Spleen (tissue), 7 donors: ENCODE results near the gene EDNRA.

ENCODE experiments used
- CTCF ChIP-seq, 11 experiments: fragments of 200-600 bp in 7 of 11; fragments of 450-650 bp in 4 of 11; sonication (generic) in 4 of 11; IDR thresholded peaks in 8 of 11; conservative IDR thresholded peaks in 3 of 11; 1 replicate in 7 of 11; 2 replicates in 4 of 11; pipeline versions ENCODE4 v1.4.0 to v1.8.0; 2016 to 2021; ENCODE audit warnings: antibody characterized with exemption in 11 of 11, inconsistent platforms in 4 of 11, mild to moderate bottlenecking in 1 of 11
- POLR2AphosphoS5 ChIP-seq, 3 donors: sonication (generic); formaldehyde crosslinking; IDR thresholded peaks; one replicate each; pipeline ENCODE4 v1.5.1; 2017; ENCODE audit warnings: antibody characterized with exemption in 3 of 3
- donor health status: DM: no; HTN: no; CAD: no; lungs with moderate emphysema.
- donor health status: DM: no; HTN: no; CAD: no.
- donor health status: DM: no; HTN: no; CAD: no.

- TF ChIP-seq CTCF (IDR thresholded peaks at IDR 0.05 in 8 of 11, conservative IDR thresholded peaks at IDR 0.05 in 3 of 11): no peak
- TF ChIP-seq POLR2AphosphoS5 (IDR thresholded peaks at IDR 0.05): no peak
These were observed 401 bp upstream of the EDNRA start for GRCh38 chr4:147480502-147480890.
